OCI-LY3 (cell line): Measurements from ENCODE around the gene AKT3.

Experiments
- EZH2phosphoT487 ChIP-seq: fragments of 200-600 bp; shearing (Covaris generic); IDR thresholded peaks from 2 replicates; pipeline ENCODE4 v1.6.1; 2018; ENCODE audit warnings: antibody characterized with exemption, mixed run types, low read depth
- TF ChIP-seq, protein P1 (sequence below): fragments of 200-600, 300-600 bp; sonication (generic); IDR thresholded peaks from 2 replicates; pipeline ENCODE4 v1.5.1; 2014; ENCODE audit warnings: antibody characterized with exemption, low read length, low read depth

DNA sequence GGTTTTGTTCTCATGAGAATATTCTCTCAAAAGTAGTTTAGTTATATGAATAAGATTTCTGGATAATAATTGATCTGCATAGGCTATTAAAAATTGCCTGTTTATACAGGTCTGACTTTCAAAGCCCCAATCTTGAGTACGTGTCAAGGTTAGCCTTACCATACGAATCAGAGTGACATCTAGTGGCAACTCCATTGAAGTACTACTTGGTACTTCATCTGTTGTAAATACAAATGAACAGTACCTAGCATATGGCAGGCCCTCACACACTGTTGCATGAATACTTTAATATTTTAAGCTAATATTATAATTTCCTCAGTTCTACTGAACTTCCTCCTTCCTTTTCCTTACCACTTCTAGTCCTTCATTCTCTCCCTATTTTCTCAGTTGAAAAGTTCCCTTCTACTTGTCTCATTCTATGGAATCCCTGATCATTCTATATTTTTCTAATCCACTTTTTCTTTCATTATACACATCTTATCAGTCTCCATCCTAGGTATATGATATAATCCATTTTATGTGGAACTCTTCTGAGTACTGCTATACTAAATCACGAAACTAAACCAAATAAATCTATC lies 101.2 kb downstream of the AKT3 start:
- TF ChIP-seq, protein P1, sequence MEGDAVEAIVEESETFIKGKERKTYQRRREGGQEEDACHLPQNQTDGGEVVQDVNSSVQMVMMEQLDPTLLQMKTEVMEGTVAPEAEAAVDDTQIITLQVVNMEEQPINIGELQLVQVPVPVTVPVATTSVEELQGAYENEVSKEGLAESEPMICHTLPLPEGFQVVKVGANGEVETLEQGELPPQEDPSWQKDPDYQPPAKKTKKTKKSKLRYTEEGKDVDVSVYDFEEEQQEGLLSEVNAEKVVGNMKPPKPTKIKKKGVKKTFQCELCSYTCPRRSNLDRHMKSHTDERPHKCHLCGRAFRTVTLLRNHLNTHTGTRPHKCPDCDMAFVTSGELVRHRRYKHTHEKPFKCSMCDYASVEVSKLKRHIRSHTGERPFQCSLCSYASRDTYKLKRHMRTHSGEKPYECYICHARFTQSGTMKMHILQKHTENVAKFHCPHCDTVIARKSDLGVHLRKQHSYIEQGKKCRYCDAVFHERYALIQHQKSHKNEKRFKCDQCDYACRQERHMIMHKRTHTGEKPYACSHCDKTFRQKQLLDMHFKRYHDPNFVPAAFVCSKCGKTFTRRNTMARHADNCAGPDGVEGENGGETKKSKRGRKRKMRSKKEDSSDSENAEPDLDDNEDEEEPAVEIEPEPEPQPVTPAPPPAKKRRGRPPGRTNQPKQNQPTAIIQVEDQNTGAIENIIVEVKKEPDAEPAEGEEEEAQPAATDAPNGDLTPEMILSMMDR: peak; percentile 91
- no peak for TF ChIP-seq EZH2phosphoT487
